Right lobe of liver (tissue), 6 donors: ENCODE results near the gene TNS3. TPM values are rescaled to one million over a fixed set of nuclear protein-coding genes. Genes with fewer than 3 reads are reported as not detected.
A peak's percentile ranks its signal among the peaks of the same experiment; 100 is the strongest.

ENCODE experiments used
- ATAC-seq, 4 donors: fragments of 200-7000 bp; cut with Tn5 transposase; one replicate each; pipeline ENCODE4 v1.9.1; 2020; ENCODE audit warnings: mild to moderate bottlenecking in 4 of 4, moderate library complexity in 4 of 4
- DNase-seq, 3 donors: peaks; one replicate each; pipeline ENCODE4 v3.0.0-alpha.2; 2020
- H3K27ac ChIP-seq, 3 donors: fragments of 200-600 bp; one replicate each; pipeline ENCODE4 v1.8.0; 2022
- H3K27me3 ChIP-seq, 2 donors: fragments of 200-600 bp; one replicate each; pipeline ENCODE4 v1.8.0; 2022
- H3K36me3 ChIP-seq, 4 donors: fragments of 200-600 bp; sonication (generic) in 1 of 4; one replicate each; pipeline versions ENCODE4 v1.5.1 to v1.8.0; 2017 to 2022; ENCODE audit warnings: control low read depth in 1 of 4
- H3K4me1 ChIP-seq, 4 donors: fragments of 200-600 bp; sonication (generic) in 1 of 4; one replicate each; pipeline versions ENCODE4 v1.5.1 to v1.8.0; 2017 to 2022; ENCODE audit warnings: control low read depth in 1 of 4
- H3K4me3 ChIP-seq, 3 donors: fragments of 200-600 bp; one replicate each; pipeline ENCODE4 v1.8.0; 2022
- H3K9me3 ChIP-seq, 4 donors: fragments of 200-600 bp; sonication (generic) in 1 of 4; one replicate each; pipeline versions ENCODE4 v1.5.1 to v1.8.0; 2017 to 2022; ENCODE audit warnings: control low read depth in 1 of 4
- POLR2A ChIP-seq: fragments of 450-650 bp; IDR thresholded peaks from one replicate; pipeline ENCODE4 v1.6.1; 2017; ENCODE audit warnings: antibody characterized with exemption, mild to moderate bottlenecking
- WGBS: methylation state at CpG from one replicate; pipeline ENCODE4 v1.1.6; 2018; ENCODE audit warnings: low coverage, low lambda C conversion rate; ENCODE audit not compliant: insufficient coverage; ENCODE audit errors: missing lambda C conversion rate; 5-methylcytosine and 5-hydroxymethylcytosine counted together
- intact Hi-C, 2 donors: fragments of 100-400 bp; cut with DNase I; formaldehyde crosslinking; loops; one replicate each; pipeline versions ENCODE4 v1.11.2 to v1.14.1; 2022
- total RNA-seq, 6 experiments: library from RNA; depleted of rRNA in 2 of 6; stranded (reverse); fragments of >200 nt in 2 of 6; fragmentation: NEBNext Ultra II Directional in 3 of 6; extraction: Animal tissue kit (Norgen Biotek cat#: 25700) in 3 of 6; gene quantifications; one replicate each; pipeline versions ENCODE4 v1.1.0 to v1.2.4, GENCODE V29; 2016 to 2023
- TF ChIP-seq, protein P1 (sequence below), 4 donors: fragments of 200-600 bp in 3 of 4; fragments of 450-650 bp in 1 of 4; IDR thresholded peaks; one replicate each; pipeline versions ENCODE4 v1.5.1 to v1.8.0; 2016 to 2022; ENCODE audit warnings: antibody characterized with exemption in 4 of 4, mild to moderate bottlenecking in 2 of 4
- donor health status: DM: no; HTN: yes; CAD: no.
- donor health status: DM: no; HTN: no; CAD: no.
- donor health status: DM: no; HTN: no; CAD: no.
- donor health status: DM: no; HTN: yes; CAD: no.
- donor health status: DM: no; HTN: yes; CAD: no.

The TNS3 gene
- total RNA-seq, 6 experiments from 2014 or later: 51.2 to 95.0 (median 58.4) TPM

GRCh38 chr7:47536661-47537611 is 45.0 kb downstream of the TNS3 start:
- Histone ChIP-seq H3K36me3 (no peaks in the 10 kb centered on the region), H3K9me3 (no peaks in the 10 kb centered on the region), H3K4me3 (peak overlapping the region; percentile 43 to 57 (median 57)), H3K27me3 (no peaks in the 10 kb centered on the region), H3K27ac (peak overlapping the region; percentile 21 to 57 (median 55)), H3K4me1 (peaks cover 0 to 58% (median 32%) of the 10 kb centered on the region in 4 donors)
- 32% methylated on average over 10 of the region's 96 CpGs for WGBS
- DNase-seq (peak; percentile 61 to 68 (median 65)), ATAC-seq (peak; percentile 22 to 46 (median 38))
- TF ChIP-seq, protein P1, sequence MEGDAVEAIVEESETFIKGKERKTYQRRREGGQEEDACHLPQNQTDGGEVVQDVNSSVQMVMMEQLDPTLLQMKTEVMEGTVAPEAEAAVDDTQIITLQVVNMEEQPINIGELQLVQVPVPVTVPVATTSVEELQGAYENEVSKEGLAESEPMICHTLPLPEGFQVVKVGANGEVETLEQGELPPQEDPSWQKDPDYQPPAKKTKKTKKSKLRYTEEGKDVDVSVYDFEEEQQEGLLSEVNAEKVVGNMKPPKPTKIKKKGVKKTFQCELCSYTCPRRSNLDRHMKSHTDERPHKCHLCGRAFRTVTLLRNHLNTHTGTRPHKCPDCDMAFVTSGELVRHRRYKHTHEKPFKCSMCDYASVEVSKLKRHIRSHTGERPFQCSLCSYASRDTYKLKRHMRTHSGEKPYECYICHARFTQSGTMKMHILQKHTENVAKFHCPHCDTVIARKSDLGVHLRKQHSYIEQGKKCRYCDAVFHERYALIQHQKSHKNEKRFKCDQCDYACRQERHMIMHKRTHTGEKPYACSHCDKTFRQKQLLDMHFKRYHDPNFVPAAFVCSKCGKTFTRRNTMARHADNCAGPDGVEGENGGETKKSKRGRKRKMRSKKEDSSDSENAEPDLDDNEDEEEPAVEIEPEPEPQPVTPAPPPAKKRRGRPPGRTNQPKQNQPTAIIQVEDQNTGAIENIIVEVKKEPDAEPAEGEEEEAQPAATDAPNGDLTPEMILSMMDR (IDR thresholded peaks at IDR 0.05): no peak
- TF ChIP-seq POLR2A: no peak
- intact Hi-C loops: no loop called here

DNA sequence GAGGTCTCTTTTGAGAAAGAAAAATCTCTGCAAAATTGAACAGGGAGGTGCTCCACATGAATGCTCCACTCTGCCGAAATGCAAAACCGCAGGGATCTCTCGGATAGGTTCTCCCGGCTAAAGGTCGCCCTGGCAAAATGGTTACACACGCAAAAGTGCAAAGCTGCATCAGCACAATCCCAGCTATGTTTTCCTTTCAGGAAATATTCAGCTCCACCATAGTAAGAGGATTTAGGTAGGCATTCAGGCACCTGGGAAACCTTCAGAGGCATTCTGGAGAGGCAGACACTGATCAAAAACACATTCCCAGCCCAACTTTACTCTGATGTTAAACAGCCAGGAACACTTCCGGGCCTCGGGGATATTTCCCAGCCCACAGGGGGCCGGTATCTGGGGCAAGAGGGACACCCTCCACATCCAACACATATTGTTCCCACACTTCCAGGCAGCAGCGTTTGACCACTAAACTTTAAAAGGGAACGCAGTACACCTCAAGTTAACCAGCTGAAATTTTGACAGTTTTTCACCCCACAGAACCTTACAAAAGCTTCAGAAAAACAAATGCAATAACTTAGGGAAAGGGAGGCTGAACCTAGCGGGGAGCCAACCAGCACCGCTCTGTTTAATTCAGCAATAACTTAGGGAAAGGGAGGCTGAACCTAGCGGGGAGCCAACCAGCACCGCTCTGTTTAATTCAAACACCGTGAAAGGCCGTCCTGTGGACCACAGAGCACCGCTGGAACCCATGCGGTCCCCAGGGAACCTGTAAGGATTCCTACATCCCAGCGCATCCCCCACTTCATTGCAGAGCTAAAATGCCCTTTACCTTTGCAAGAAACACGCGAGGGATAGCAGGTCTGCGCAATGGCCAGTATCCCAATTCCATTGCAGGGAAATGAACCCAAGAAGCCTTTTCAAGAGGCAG is 45.9 kb downstream of the TNS3 start:
- no peaks in the 10 kb centered on the region for H3K9me3 ChIP-seq
- H3K36me3 ChIP-seq: no peaks in the 10 kb centered on the region
- ATAC-seq (peak; percentile 27 to 62 (median 48)), DNase-seq (peak in 1 of 3 donors; percentile 81)
- peak overlapping the region; percentile 52 to 57 (median 55) for H3K27ac ChIP-seq
- 23% methylated on average over 18 of the region's 23 CpGs for WGBS
- peaks cover 0 to 58% (median 32%) of the 10 kb centered on the region in 4 donors for H3K4me1 ChIP-seq
- H3K4me3 ChIP-seq: peak overlapping the region; percentile 23 to 57 (median 57)
- TF ChIP-seq, protein P1 (IDR thresholded peaks at IDR 0.05): no peak
- peak; percentile 5 for TF ChIP-seq POLR2A
- intact Hi-C loops: no loop called here
- H3K27me3 ChIP-seq: no peaks in the 10 kb centered on the region

DNA sequence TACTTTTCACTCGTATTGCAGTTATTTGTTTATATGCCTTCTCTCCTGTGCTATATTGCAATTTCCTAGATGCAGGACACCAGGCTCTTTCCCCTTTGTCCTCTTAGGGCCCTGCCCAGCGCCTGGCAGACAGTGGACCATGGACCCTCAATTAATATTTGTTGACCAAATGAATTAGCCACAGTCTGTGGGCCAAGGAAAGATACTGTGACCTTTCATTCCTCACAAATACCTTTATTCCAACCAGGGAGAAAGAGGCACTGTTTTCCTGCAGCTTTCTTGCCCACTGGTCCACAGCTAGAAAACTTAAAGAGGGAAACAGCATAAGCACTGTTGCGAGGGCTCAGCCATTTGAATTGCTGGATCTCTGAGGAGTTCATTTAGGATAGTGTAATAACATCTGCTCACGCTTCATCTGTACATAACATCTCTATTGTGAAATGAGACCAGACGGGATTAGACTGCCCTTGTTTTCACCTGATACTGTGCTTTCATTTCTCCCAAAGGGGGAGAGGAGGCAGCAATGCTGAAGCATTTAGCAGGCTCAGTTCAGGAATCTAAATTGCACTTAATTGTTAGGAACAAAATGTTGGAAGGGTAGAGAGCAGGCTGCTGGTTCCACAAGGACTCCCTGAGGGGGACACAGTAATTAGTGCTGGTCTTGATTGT is 46.7 kb downstream of the TNS3 start:
- Histone ChIP-seq H3K27me3 (no peaks in the 10 kb centered on the region), H3K4me1 (peaks cover 0 to 61% (median 32%) of the 10 kb centered on the region in 4 donors), H3K4me3 (peak overlapping the region in 1 of 3 donors; percentile 6), H3K36me3 (no peaks in the 10 kb centered on the region), H3K27ac (peak overlapping the region; percentile 52 to 57 (median 55)), H3K9me3 (no peaks in the 10 kb centered on the region)
- intact Hi-C loops: no loop called here
- TF ChIP-seq POLR2A: peak; percentile 26
- TF ChIP-seq, protein P1 (IDR thresholded peaks at IDR 0.05): no peak
- no peak for DNase-seq
- ATAC-seq: peak; percentile 23 to 43 (median 28)
- 25% methylated on average over 5 of the region's 5 CpGs for WGBS
